ENCODE data around the gene FIBCD1.

GRCh38 chr9:130929571-130930038 is 9.4 kb downstream of the FIBCD1 start:
- no peak for TF ChIP-seq GATA3 (IDR thresholded peaks at IDR 0.05; ENCODE audit: low read depth, low read length)
- no peak for TF ChIP-seq GATA2 (IDR thresholded peaks at IDR 0.05; ENCODE audit: low read depth, low read length)
